ENCODE measurements around the gene METTL2A. TPM values are rescaled to one million over a fixed set of nuclear protein-coding genes. Genes with fewer than 3 reads are reported as not detected.
"Not testable (repeated sequence)": the region's sequence is repeated elsewhere in the genome, so short reads cannot be mapped to it uniquely, and the experiment has no call there.

METTL2A gene
- total RNA-seq, 4 donors from 2014 or later, result 12.2 to 14.3 (median 13.5) TPM

- no peak for DNase-seq (ENCODE audit: extremely low spot score)
- H3K27ac ChIP-seq (replicated peaks in 1 of 4), result no peak overlapping the region
- H3K27me3 ChIP-seq, result peaks cover 0 to 13% (median 0%) of the 10 kb centered on the region in 4 donors
- no peaks in the 10 kb centered on the region for H3K4me1 ChIP-seq
- 100% methylated on average over 1 of the region's 1 CpG for WGBS
- intact Hi-C loops (cut with DNase I), result no loop called here
- H3K9me3 ChIP-seq, result no peaks in the 10 kb centered on the region
- TF ChIP-seq CTCF (IDR thresholded peaks at IDR 0.05) (no peak), POLR2AphosphoS5 (IDR thresholded peaks at IDR 0.05) (no peak), EP300 (IDR thresholded peaks at IDR 0.05) (no peak), POLR2A (IDR thresholded peaks at IDR 0.05; ENCODE audit: low read depth) (no peak)
- H3K36me3 ChIP-seq, result no peaks in the 10 kb centered on the region
- H3K4me3 ChIP-seq, result no peak overlapping the region
These were observed 30.8 kb upstream of the METTL2A start for GRCh38 chr17:62392908-62393307.

- H3K4me1 ChIP-seq, result no peaks in the 10 kb centered on the region
- H3K27me3 ChIP-seq, result peaks cover 0 to 7% (median 0%) of the 10 kb centered on the region in 4 donors
- H3K36me3 ChIP-seq, result no peaks in the 10 kb centered on the region
- DNase-seq (ENCODE audit: extremely low spot score), result no peak
- H3K9me3 ChIP-seq, result no peaks in the 10 kb centered on the region
- no peak overlapping the region for H3K27ac ChIP-seq (replicated peaks in 1 of 4)
- H3K4me3 ChIP-seq, result no peak overlapping the region
- 85% methylated on average over 1 of the region's 1 CpG for WGBS
- TF ChIP-seq POLR2AphosphoS5 (IDR thresholded peaks at IDR 0.05), result no peak
- no peak for TF ChIP-seq EP300 (IDR thresholded peaks at IDR 0.05)
- TF ChIP-seq CTCF (IDR thresholded peaks at IDR 0.05), result no peak
- TF ChIP-seq POLR2A (IDR thresholded peaks at IDR 0.05; ENCODE audit: low read depth), result no peak
- intact Hi-C loops (cut with DNase I), result no loop called here
These were observed 24.8 kb upstream of the METTL2A start for GRCh38 chr17:62398891-62399290.

GRCh38 chr17:62405451-62405850 is 18.2 kb upstream of the METTL2A start:
- Histone ChIP-seq H3K27me3 (peaks cover 0 to 20% (median 0%) of the 10 kb centered on the region in 4 donors), H3K4me1 (no peaks in the 10 kb centered on the region), H3K27ac (replicated peaks in 1 of 4) (no peak overlapping the region), H3K4me3 (no peak overlapping the region), H3K36me3 (no peaks in the 10 kb centered on the region), H3K9me3 (no peaks in the 10 kb centered on the region)
- 25% methylated on average over 2 of the region's 2 CpGs for WGBS
- no peak for DNase-seq (ENCODE audit: extremely low spot score)
- intact Hi-C loops (cut with DNase I), result no loop called here
- TF ChIP-seq EP300 (IDR thresholded peaks at IDR 0.05), result no peak
- TF ChIP-seq CTCF (IDR thresholded peaks at IDR 0.05), result no peak
- no peak for TF ChIP-seq POLR2A (IDR thresholded peaks at IDR 0.05; ENCODE audit: low read depth)
- no peak for TF ChIP-seq POLR2AphosphoS5 (IDR thresholded peaks at IDR 0.05)

GRCh38 chr17:62413090-62413489 is 10.6 kb upstream of the METTL2A start:
- intact Hi-C loops (cut with DNase I); H3K27ac ChIP-seq (replicated peaks in 1 of 4); H3K36me3 ChIP-seq; H3K9me3 ChIP-seq; H3K4me3 ChIP-seq; H3K4me1 ChIP-seq; DNase-seq (ENCODE audit: extremely low spot score): not testable (repeated sequence)
- H3K27me3 ChIP-seq, result peaks cover 0 to 10% (median 0%) of the 10 kb centered on the region in 4 donors
- WGBS, result 87% methylated on average over 1 of the region's 1 CpG

GRCh38 chr17:62426214-62426613 is 2.5 kb downstream of the METTL2A start:
- H3K27ac ChIP-seq (replicated peaks in 1 of 4); H3K9me3 ChIP-seq; DNase-seq (ENCODE audit: extremely low spot score); H3K4me3 ChIP-seq; intact Hi-C loops (cut with DNase I); H3K27me3 ChIP-seq: not testable (repeated sequence)
- H3K4me1 ChIP-seq, result peaks cover 0 to 29% (median 18%) of the 10 kb centered on the region in 4 donors
- H3K36me3 ChIP-seq, result peaks cover 0 to 46% (median 30%) of the 10 kb centered on the region in 4 donors
- WGBS, result 97% methylated on average over 2 of the region's 2 CpGs

- H3K9me3 ChIP-seq; H3K4me1 ChIP-seq; intact Hi-C loops (cut with DNase I); H3K27ac ChIP-seq (replicated peaks in 1 of 4); DNase-seq (ENCODE audit: extremely low spot score); H3K4me3 ChIP-seq; H3K27me3 ChIP-seq: not testable (repeated sequence)
- 91% methylated on average over 4 of the region's 4 CpGs for WGBS
- peaks cover 7 to 75% (median 36%) of the 10 kb centered on the region in 4 donors for H3K36me3 ChIP-seq
These were observed 11.6 kb downstream of the METTL2A start for GRCh38 chr17:62435251-62435650.

GRCh38 chr17:62441181-62441580 is 17.5 kb downstream of the METTL2A start:
- H3K27ac ChIP-seq (replicated peaks in 1 of 4); H3K4me3 ChIP-seq; intact Hi-C loops (cut with DNase I); DNase-seq (ENCODE audit: extremely low spot score); H3K4me1 ChIP-seq; H3K27me3 ChIP-seq; H3K9me3 ChIP-seq: not testable (repeated sequence)
- peaks cover 43 to 85% (median 64%) of the 10 kb centered on the region in 4 donors for H3K36me3 ChIP-seq
- WGBS, result 97% methylated on average over 6 of the region's 6 CpGs

Data from esophagus muscularis mucosa (tissue), 4 donors.